Vagina (tissue), 2 donors: ENCODE results near the gene PLEKHF1.

Source experiments
- POLR2A ChIP-seq, 2 donors: fragments of 450-650 bp; IDR thresholded peaks; one replicate each; pipeline ENCODE4 v1.6.1; 2017; ENCODE audit warnings: antibody characterized with exemption in 2 of 2, mild to moderate bottlenecking in 2 of 2, moderate library complexity in 2 of 2
- TF ChIP-seq, protein P1 (sequence below), 3 experiments: fragments of 450-650 bp in 2 of 3; fragments of 200-600 bp in 1 of 3; sonication (generic) in 1 of 3; IDR thresholded peaks; one replicate each; pipeline ENCODE4 v1.5.1; 2017 to 2019; ENCODE audit warnings: antibody characterized with exemption in 3 of 3, mild to moderate bottlenecking in 2 of 3, moderate library complexity in 2 of 3

- TF ChIP-seq, protein P1, sequence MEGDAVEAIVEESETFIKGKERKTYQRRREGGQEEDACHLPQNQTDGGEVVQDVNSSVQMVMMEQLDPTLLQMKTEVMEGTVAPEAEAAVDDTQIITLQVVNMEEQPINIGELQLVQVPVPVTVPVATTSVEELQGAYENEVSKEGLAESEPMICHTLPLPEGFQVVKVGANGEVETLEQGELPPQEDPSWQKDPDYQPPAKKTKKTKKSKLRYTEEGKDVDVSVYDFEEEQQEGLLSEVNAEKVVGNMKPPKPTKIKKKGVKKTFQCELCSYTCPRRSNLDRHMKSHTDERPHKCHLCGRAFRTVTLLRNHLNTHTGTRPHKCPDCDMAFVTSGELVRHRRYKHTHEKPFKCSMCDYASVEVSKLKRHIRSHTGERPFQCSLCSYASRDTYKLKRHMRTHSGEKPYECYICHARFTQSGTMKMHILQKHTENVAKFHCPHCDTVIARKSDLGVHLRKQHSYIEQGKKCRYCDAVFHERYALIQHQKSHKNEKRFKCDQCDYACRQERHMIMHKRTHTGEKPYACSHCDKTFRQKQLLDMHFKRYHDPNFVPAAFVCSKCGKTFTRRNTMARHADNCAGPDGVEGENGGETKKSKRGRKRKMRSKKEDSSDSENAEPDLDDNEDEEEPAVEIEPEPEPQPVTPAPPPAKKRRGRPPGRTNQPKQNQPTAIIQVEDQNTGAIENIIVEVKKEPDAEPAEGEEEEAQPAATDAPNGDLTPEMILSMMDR (IDR thresholded peaks at IDR 0.05) = no peak
- TF ChIP-seq POLR2A (IDR thresholded peaks at IDR 0.05) = no peak
Measured at GRCh38 chr19:29705706-29706105, 40.4 kb downstream of the PLEKHF1 start.
